Breast epithelium (tissue), 4 donors: ENCODE data around the gene IGSF11. TPM values are rescaled to one million over a fixed set of nuclear protein-coding genes. Genes with fewer than 3 reads are reported as not detected.

ENCODE experiments used
- DNase-seq, 2 donors: peaks; one replicate each; pipeline ENCODE4 v3.0.0-alpha.2; 2019; ENCODE audit warnings: low spot score in 2 of 2
- H3K27ac ChIP-seq, 2 donors: fragments of 200-600 bp; sonication (generic) in 1 of 2; one replicate each; pipeline ENCODE4 v1.5.1; 2016 to 2019; ENCODE audit warnings: mild to moderate bottlenecking in 1 of 2
- H3K27me3 ChIP-seq, 2 donors: fragments of 200-600 bp; sonication (generic) in 1 of 2; one replicate each; pipeline versions ENCODE4 v1.5.1 to v1.6.0; 2017 to 2019; ENCODE audit warnings: control low read depth in 1 of 2, mild to moderate bottlenecking in 1 of 2
- H3K36me3 ChIP-seq: fragments of 200-600 bp; one replicate; pipeline ENCODE4 v1.5.1; 2019
- H3K4me1 ChIP-seq, 2 donors: fragments of 200-600 bp; sonication (generic); one replicate each; pipeline ENCODE4 v1.5.1; 2016 to 2019; ENCODE audit warnings: control low read depth in 1 of 2
- H3K4me3 ChIP-seq, 3 donors: fragments of 200-600 bp; sonication (generic); 1 replicate in 2 of 3; 2 replicates in 1 of 3; pipeline ENCODE4 v1.5.1; 2016 to 2019; ENCODE audit warnings: mild to moderate bottlenecking in 3 of 3, moderate library complexity in 2 of 3
- H3K9me3 ChIP-seq, 2 donors: fragments of 200-600 bp; sonication (generic) in 1 of 2; one replicate each; pipeline ENCODE4 v1.5.1; 2016 to 2019; ENCODE audit warnings: control low read depth in 1 of 2
- POLR2A ChIP-seq: fragments of 450-650 bp; IDR thresholded peaks from one replicate; pipeline ENCODE4 v1.6.1; 2016; ENCODE audit warnings: antibody characterized with exemption, mild to moderate bottlenecking, moderate library complexity
- POLR2AphosphoS5 ChIP-seq, 3 donors: sonication (generic); formaldehyde crosslinking; IDR thresholded peaks; one replicate each; pipeline ENCODE4 v1.6.1; 2017; ENCODE audit warnings: antibody characterized with exemption in 3 of 3
- intact Hi-C: fragments of 100-400 bp; cut with DNase I; formaldehyde crosslinking; loops from one replicate; pipeline ENCODE4 v1.15.1; 2023; ENCODE audit warnings: low total_unique reads
- total RNA-seq, 3 donors: library from RNA; depleted of rRNA; stranded (reverse); fragments of >200 nt; gene quantifications; one replicate each; pipeline ENCODE4 v1.1.0, GENCODE V29; 2016
- TF ChIP-seq, protein P1 (sequence below), 3 donors: fragments of 450-650 bp; IDR thresholded peaks; one replicate each; pipeline ENCODE4 v1.5.1; 2016 to 2017; ENCODE audit warnings: antibody characterized with exemption in 3 of 3, mild to moderate bottlenecking in 3 of 3, moderate library complexity in 3 of 3

IGSF11 gene
- total RNA-seq, 3 donors from 2014 or later: under 0.01 to 1.9 (median 1.3) TPM

- no peak for DNase-seq
- Histone ChIP-seq H3K27me3 (no peaks in the 10 kb centered on the region), H3K4me1 (no peaks in the 10 kb centered on the region), H3K36me3 (no peaks in the 10 kb centered on the region), H3K4me3 (no peak overlapping the region), H3K27ac (no peak overlapping the region), H3K9me3 (no peaks in the 10 kb centered on the region)
- no peak for TF ChIP-seq POLR2A
- TF ChIP-seq POLR2AphosphoS5 (IDR thresholded peaks at IDR 0.05): no peak
- TF ChIP-seq, protein P1, sequence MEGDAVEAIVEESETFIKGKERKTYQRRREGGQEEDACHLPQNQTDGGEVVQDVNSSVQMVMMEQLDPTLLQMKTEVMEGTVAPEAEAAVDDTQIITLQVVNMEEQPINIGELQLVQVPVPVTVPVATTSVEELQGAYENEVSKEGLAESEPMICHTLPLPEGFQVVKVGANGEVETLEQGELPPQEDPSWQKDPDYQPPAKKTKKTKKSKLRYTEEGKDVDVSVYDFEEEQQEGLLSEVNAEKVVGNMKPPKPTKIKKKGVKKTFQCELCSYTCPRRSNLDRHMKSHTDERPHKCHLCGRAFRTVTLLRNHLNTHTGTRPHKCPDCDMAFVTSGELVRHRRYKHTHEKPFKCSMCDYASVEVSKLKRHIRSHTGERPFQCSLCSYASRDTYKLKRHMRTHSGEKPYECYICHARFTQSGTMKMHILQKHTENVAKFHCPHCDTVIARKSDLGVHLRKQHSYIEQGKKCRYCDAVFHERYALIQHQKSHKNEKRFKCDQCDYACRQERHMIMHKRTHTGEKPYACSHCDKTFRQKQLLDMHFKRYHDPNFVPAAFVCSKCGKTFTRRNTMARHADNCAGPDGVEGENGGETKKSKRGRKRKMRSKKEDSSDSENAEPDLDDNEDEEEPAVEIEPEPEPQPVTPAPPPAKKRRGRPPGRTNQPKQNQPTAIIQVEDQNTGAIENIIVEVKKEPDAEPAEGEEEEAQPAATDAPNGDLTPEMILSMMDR (IDR thresholded peaks at IDR 0.05): no peak
- intact Hi-C loops: no loop called here
Observed at GRCh38 chr3:118974356-118975097, 60.1 kb downstream of the IGSF11 start.

GRCh38 chr3:118973050-118973449 lies 61.6 kb downstream of the IGSF11 start:
- DNase-seq: no peak
- TF ChIP-seq POLR2A: no peak
- H3K9me3 ChIP-seq: no peaks in the 10 kb centered on the region
- no peaks in the 10 kb centered on the region for H3K36me3 ChIP-seq
- no peaks in the 10 kb centered on the region for H3K4me1 ChIP-seq
- H3K27me3 ChIP-seq: no peaks in the 10 kb centered on the region
- intact Hi-C loops: no loop called here
- H3K27ac ChIP-seq: no peak overlapping the region
- H3K4me3 ChIP-seq: no peak overlapping the region

DNA sequence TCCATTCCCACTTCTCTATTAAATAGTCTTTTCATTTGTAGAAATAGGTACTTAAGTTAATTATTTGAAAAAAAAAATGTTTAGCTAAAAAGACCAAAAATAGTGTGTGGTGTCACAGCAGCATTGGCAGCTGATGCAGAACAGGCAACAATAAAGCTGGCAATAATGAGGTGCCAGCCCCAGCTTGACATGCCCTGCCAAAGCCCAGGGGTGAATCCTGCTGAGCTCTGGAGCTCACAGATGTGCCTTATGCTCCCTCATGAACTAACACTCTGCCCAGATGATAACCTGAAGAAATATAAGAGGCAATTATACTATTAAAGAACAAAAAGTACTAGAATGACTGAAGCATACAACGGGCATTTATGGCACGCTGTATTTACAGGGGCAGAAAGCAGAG lies 63.8 kb downstream of the IGSF11 start:
- Histone ChIP-seq H3K4me1 (no peaks in the 10 kb centered on the region), H3K27me3 (no peaks in the 10 kb centered on the region), H3K27ac (no peak overlapping the region), H3K9me3 (no peaks in the 10 kb centered on the region), H3K36me3 (no peaks in the 10 kb centered on the region), H3K4me3 (no peak overlapping the region)
- no peak for DNase-seq
- TF ChIP-seq, protein P1 (IDR thresholded peaks at IDR 0.05): no peak
- no peak for TF ChIP-seq POLR2AphosphoS5 (IDR thresholded peaks at IDR 0.05)
- TF ChIP-seq POLR2A: no peak
- intact Hi-C loops: no loop called here

GRCh38 chr3:118968640-118969039 lies 66.0 kb downstream of the IGSF11 start:
- no peaks in the 10 kb centered on the region for H3K36me3 ChIP-seq
- H3K27me3 ChIP-seq: no peaks in the 10 kb centered on the region
- intact Hi-C loops: no loop called here
- no peaks in the 10 kb centered on the region for H3K9me3 ChIP-seq
- no peak for TF ChIP-seq POLR2AphosphoS5 (IDR thresholded peaks at IDR 0.05)
- TF ChIP-seq, protein P1 (IDR thresholded peaks at IDR 0.05): no peak
- no peak for TF ChIP-seq POLR2A
- H3K27ac ChIP-seq: no peak overlapping the region
- no peak for DNase-seq
- H3K4me1 ChIP-seq: no peaks in the 10 kb centered on the region
- no peak overlapping the region for H3K4me3 ChIP-seq

- Histone ChIP-seq H3K4me1 (no peaks in the 10 kb centered on the region), H3K27ac (no peak overlapping the region), H3K4me3 (no peak overlapping the region), H3K27me3 (no peaks in the 10 kb centered on the region), H3K36me3 (no peaks in the 10 kb centered on the region), H3K9me3 (no peaks in the 10 kb centered on the region)
- DNase-seq: no peak
- intact Hi-C loops: no loop called here
- no peak for TF ChIP-seq POLR2AphosphoS5 (IDR thresholded peaks at IDR 0.05)
- TF ChIP-seq, protein P1 (IDR thresholded peaks at IDR 0.05): no peak
- no peak for TF ChIP-seq POLR2A
Observed at GRCh38 chr3:118968111-118968510, 66.5 kb downstream of the IGSF11 start.
